Measurements from ENCODE around the gene SUPT4H1. TPM values are rescaled to one million over a fixed set of nuclear protein-coding genes. Genes with fewer than 3 reads are reported as not detected.

The SUPT4H1 gene
- total and polyA plus RNA-seq, 9 of the 15 experiments (the other 6 are each of a cell fraction or from before 2014, with no cell fraction given): 62.1 to 320 (median 117) TPM

DNA sequence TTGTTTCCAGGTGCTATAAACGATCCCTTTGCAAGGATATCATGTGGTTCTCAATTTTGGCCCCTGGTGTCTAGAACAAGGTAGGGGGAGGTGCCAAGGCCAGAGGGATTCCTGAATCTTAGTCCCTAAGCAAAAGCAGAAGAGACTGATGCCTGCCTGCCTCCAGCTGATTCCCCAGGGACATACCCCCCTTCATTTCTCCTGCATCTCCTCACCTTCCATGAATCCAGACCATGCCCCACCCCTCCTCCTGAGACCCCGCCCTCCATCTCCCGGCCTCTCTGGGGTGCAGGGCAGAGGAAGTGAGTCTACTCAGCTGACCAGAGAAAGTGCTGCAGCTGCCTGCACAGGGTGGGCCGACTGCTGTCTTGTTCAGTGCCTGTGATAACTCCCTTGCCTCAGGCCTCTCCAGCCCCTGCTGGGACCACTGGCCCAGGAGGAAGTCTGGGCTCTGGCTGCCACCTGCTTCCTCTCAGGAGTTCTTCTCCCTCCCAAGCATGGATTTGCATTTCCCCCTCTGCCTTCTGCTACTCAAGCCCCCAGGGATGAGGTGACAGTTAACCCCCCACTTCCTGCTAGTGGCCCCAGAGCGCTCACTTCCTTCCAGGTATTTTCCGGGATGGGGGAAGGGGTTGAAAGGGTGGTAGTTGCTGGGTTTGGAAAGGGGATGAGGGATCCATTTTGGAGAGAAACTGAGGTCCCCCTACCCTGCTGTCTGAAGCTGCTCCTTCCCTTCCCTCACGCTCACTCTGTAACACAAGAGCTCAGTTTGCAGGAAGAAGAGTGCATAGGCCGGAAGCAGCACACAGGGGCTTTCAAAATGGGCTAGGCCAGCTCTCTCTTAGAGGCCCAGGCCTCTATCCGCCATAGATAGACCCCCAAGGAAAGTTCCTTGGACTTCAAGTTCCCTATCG is 12.9 kb downstream of the SUPT4H1 start (continued):
- TF ChIP-seq MGA (IDR thresholded peaks at IDR 0.05): no peak
- peak; percentile 91 for TF ChIP-seq SPI1 (IDR thresholded peaks at IDR 0.05; ENCODE audit: borderline replicate concordance, low read depth, low read length)
- peak; percentile 65; the same call in 1 of the 2 replicates for TF ChIP-seq VEZF1 (CRISPR knock-in tag; IDR thresholded peaks at IDR 0.05)
- no peak for TF ChIP-seq SRSF7 (optimal IDR thresholded peaks at IDR 0.05; ENCODE audit: low read depth, low read length)
- TF ChIP-seq POLR2B (IDR thresholded peaks at IDR 0.05; ENCODE audit: low read depth, partially characterized antibody): peak; percentile 94
- peak; percentile 63 for TF ChIP-seq TAF7 (tag; IDR thresholded peaks at IDR 0.05)
- no peak for TF ChIP-seq BCL6 (CRISPR knock-in tag; IDR thresholded peaks at IDR 0.05)
- TF ChIP-seq THAP12 (CRISPR knock-in tag; IDR thresholded peaks at IDR 0.05): peak; percentile 90
- TF ChIP-seq RUNX1 (IDR thresholded peaks at IDR 0.05; ENCODE audit: low read depth): no peak
- TF ChIP-seq HDAC2 (IDR thresholded peaks at IDR 0.05): no peak
- TF ChIP-seq ESRRA (IDR thresholded peaks at IDR 0.05; ENCODE audit: borderline replicate concordance, low read depth): no peak
